Tibial artery (tissue), 4 donors: Measurements from ENCODE around the gene ENO1.

Experiments used
- DNase-seq, 2 donors: peaks; one replicate each; pipeline ENCODE4 v3.0.0-alpha.2; 2019
- H3K27ac ChIP-seq, 2 donors: fragments of 200-600 bp; sonication (generic) in 1 of 2; 1 replicate in 1 of 2; 2 replicates in 1 of 2; pipeline ENCODE4 v1.5.1; 2018 to 2019; ENCODE audit warnings: mild to moderate bottlenecking in 1 of 2
- H3K27me3 ChIP-seq, 2 donors: fragments of 200-600 bp; sonication (generic) in 1 of 2; one replicate each; pipeline versions ENCODE4 v1.5.1 to v1.6.0; 2016 to 2019
- H3K36me3 ChIP-seq, 3 donors: fragments of 200-600 bp; sonication (generic) in 2 of 3; one replicate each; pipeline ENCODE4 v1.5.1; 2016 to 2019; ENCODE audit warnings: mild to moderate bottlenecking in 2 of 3
- H3K4me1 ChIP-seq, 4 donors: fragments of 200-600 bp; sonication (generic) in 2 of 4; 1 replicate in 3 of 4; 2 replicates in 1 of 4; pipeline ENCODE4 v1.5.1; 2016 to 2019
- H3K4me3 ChIP-seq, 2 donors: fragments of 200-600 bp; sonication (generic) in 1 of 2; 1 replicate in 1 of 2; 2 replicates in 1 of 2; pipeline ENCODE4 v1.5.1; 2018 to 2019; ENCODE audit warnings: mild to moderate bottlenecking in 2 of 2
- H3K9me3 ChIP-seq, 3 donors: fragments of 200-600 bp; sonication (generic) in 1 of 3; one replicate each; pipeline ENCODE4 v1.5.1; 2016 to 2019
- intact Hi-C: fragments of 100-400 bp; cut with DNase I; formaldehyde crosslinking; loops from one replicate; pipeline ENCODE4 v1.15.0; 2023; ENCODE audit warnings: low total_unique reads
- TF ChIP-seq, protein P1 (sequence below), 2 experiments: fragments of 200-600 bp in 1 of 2; fragments of 450-650 bp in 1 of 2; IDR thresholded peaks; one replicate each; pipeline ENCODE4 v1.5.1; 2017 to 2019; ENCODE audit warnings: antibody characterized with exemption in 2 of 2, mild to moderate bottlenecking in 1 of 2, moderate library complexity in 1 of 2

The ENO1 gene

DNA sequence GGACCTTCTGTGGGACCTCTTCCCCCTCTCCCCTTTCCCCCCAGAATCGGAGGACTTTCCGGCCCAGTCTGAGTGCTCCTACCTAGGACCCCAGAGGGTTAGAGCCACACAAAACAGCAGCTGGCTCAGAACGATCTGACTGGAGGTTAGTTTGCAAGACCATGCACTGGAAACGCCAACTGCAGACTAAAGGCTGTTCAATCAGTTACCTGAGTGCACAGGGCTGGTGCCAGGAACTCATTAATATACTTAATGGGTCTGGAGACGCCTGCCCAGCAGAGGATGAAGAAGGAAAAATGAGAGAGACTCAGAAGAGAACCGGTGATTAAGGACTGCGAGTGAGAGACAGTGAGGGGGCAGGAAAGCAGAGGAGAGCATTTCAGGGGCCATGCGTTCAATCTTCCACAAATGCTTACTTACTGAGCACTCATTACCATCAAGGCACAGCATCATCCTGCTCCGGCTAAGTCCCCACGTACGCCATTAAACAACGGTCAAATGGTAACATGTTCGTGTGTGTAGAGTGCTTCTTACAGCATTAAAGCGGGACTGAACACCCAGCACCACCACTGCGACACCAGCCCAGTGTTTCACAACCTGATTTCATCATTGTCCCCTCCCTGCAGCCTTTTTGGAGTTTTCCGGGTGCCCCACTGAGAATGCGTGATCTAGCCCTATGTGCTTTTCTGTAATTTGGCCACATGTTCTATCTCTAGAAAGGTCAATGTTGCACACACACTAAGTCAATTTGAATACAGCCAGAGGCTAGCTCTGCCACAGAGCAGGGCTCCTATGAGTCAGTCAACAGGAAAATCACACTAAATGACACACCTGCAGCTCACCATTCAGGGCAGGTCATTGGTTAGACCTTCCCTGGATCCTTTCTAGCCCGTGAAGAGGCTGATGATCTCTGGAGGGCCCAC, 7.6 kb downstream of the ENO1 start:
- DNase-seq: no peak
- intact Hi-C loops: no loop called here
- Histone ChIP-seq H3K36me3 (peaks cover 75 to 87% (median 75%) of the 10 kb centered on the region in 3 donors), H3K9me3 (no peaks in the 10 kb centered on the region), H3K4me1 (peaks cover 0 to 47% (median 38%) of the 10 kb centered on the region in 4 donors), H3K4me3 (no peak overlapping the region), H3K27ac (no peak overlapping the region), H3K27me3 (no peaks in the 10 kb centered on the region)
- TF ChIP-seq, protein P1, sequence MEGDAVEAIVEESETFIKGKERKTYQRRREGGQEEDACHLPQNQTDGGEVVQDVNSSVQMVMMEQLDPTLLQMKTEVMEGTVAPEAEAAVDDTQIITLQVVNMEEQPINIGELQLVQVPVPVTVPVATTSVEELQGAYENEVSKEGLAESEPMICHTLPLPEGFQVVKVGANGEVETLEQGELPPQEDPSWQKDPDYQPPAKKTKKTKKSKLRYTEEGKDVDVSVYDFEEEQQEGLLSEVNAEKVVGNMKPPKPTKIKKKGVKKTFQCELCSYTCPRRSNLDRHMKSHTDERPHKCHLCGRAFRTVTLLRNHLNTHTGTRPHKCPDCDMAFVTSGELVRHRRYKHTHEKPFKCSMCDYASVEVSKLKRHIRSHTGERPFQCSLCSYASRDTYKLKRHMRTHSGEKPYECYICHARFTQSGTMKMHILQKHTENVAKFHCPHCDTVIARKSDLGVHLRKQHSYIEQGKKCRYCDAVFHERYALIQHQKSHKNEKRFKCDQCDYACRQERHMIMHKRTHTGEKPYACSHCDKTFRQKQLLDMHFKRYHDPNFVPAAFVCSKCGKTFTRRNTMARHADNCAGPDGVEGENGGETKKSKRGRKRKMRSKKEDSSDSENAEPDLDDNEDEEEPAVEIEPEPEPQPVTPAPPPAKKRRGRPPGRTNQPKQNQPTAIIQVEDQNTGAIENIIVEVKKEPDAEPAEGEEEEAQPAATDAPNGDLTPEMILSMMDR (IDR thresholded peaks at IDR 0.05): no peak

DNA sequence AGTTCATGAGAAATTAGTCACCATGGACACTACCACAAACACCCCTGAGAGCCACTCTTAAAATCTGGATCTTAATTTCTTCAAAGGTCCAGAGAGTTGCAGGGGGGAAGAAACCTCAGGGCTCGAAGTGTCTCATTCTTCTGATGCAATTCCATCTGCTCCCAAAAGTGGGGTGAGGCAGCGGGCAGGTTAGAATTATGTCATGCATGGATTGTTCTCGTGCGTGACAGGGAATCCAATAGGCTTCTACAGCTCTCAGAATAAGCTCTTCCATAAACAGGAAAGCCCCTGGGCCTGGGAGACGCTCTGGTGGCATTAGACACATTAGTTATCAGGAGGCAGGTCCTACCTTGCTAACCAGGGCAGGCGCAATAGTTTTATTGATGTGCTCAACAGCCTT, 8.4 kb downstream of the ENO1 start:
- no peak overlapping the region for H3K4me3 ChIP-seq
- no peaks in the 10 kb centered on the region for H3K27me3 ChIP-seq
- H3K36me3 ChIP-seq: peaks cover 82 to 95% (median 83%) of the 10 kb centered on the region in 3 donors
- H3K9me3 ChIP-seq: no peaks in the 10 kb centered on the region
- H3K4me1 ChIP-seq: peaks cover 0 to 39% (median 31%) of the 10 kb centered on the region in 4 donors
- no peak overlapping the region for H3K27ac ChIP-seq
- intact Hi-C loops: no loop called here
- DNase-seq: no peak
- TF ChIP-seq, protein P1 (IDR thresholded peaks at IDR 0.05): no peak

DNA sequence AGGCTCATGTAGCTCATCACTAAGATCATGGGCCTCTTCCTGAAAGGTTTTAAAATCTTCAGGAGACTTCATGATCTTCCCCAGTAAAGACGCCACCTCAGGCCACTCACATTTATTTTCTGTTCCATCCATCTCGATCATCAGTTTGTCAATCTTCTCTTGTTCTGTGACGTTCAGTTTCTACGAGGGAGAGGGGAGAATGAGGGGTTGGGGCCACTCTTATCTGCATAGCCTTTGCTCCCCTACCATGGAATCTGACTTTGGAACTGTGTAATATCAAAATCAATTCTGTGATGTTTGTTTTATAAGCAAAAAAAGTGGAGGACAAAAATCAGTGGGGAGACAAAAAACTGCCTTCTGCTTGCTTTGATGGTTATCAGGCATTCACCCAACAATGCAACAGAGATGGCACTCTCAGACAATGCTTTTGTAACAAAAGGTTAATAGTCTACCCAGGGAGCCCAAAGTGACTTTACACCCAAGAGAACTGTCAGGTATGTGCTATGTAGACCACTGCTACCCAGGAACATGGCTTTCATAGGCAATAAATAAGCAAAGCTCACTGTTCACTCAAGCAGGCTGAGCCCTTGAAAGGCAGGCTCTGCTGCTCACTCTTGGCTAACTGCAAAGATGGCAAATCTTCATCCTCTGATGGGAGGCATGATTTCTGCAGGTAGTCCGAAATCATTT, 10.5 kb downstream of the ENO1 start:
- Histone ChIP-seq H3K36me3 (peaks cover 100% of the 10 kb centered on the region in 3 donors), H3K27ac (no peak overlapping the region), H3K9me3 (no peaks in the 10 kb centered on the region), H3K27me3 (no peaks in the 10 kb centered on the region), H3K4me1 (peaks cover 0 to 19% (median 12%) of the 10 kb centered on the region in 4 donors), H3K4me3 (no peak overlapping the region)
- TF ChIP-seq, protein P1 (IDR thresholded peaks at IDR 0.05): no peak
- no peak for DNase-seq
- intact Hi-C loops: no loop called here

DNA sequence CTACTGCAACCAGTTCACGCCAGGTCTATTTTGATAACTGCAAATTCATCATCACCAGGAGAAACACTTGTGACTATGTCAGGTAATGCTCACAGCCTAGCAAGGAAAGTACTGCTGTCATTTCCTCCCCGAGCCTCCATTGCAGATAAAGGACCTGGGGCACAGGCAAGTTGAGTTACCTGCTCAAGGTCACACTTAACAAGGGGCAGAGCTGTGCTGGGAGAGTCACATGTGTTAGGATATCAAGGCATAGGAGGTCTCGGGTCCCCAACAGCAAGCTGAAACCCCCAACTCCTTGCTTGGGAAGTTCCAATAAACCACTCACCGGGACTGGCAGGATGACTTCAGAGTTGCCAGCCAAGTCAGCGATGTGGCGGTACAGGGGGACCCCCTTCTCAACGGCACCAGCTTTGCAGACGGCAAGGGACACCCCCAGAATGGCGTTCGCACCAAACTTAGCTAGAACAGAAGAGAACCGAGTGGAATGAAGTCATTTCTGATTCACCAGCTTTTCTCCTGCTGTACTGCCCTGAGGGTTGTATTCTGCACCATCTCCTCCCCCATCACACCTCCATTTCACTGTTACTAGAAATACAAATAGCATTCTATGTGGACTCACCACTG, 11.6 kb downstream of the ENO1 start:
- TF ChIP-seq, protein P1 (IDR thresholded peaks at IDR 0.05): no peak
- Histone ChIP-seq H3K4me1 (peaks cover 0 to 7% (median 4%) of the 10 kb centered on the region in 4 donors), H3K27ac (no peak overlapping the region), H3K36me3 (peaks cover 100% of the 10 kb centered on the region in 3 donors), H3K4me3 (no peak overlapping the region), H3K9me3 (no peaks in the 10 kb centered on the region), H3K27me3 (no peaks in the 10 kb centered on the region)
- DNase-seq: no peak
- intact Hi-C loops: no loop called here

DNA sequence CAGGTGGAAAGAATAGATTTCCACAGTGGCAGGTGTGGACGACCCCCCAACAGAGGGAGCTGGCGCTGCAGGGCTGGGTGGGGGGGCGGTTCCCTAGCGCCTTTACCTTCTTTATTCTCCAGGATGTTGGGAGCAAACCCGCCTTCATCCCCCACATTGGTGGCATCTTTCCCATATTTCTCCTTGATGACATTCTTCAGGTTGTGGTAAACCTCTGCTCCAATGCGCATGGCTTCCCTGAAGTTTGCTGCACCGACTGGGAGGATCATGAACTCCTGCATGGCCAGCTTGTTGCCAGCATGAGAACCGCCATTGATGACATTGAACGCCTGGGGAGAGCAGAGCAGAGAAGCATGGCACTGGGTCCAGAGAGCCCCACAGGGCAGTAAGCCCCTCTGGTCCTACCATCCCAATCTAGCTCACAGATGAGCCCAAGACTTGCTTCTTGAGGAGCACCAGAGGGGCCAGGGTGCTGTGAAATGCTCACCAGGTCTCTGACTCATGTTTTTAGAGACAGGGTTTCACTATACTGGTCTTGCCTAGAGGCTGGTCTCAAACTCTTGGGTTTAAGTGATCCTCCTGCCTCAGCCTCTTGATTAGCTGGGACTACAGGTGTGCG, 12.2 kb downstream of the ENO1 start:
- intact Hi-C loops: no loop called here
- peaks cover 0 to 1% (median 0%) of the 10 kb centered on the region in 4 donors for H3K4me1 ChIP-seq
- no peaks in the 10 kb centered on the region for H3K9me3 ChIP-seq
- no peak for DNase-seq
- peaks cover 98 to 100% (median 99%) of the 10 kb centered on the region in 3 donors for H3K36me3 ChIP-seq
- no peaks in the 10 kb centered on the region for H3K27me3 ChIP-seq
- no peak overlapping the region for H3K27ac ChIP-seq
- H3K4me3 ChIP-seq: no peak overlapping the region
- TF ChIP-seq, protein P1 (IDR thresholded peaks at IDR 0.05): no peak
